ENCODE results near the gene MAP1LC3B2.

Gene MAP1LC3B2

DNA sequence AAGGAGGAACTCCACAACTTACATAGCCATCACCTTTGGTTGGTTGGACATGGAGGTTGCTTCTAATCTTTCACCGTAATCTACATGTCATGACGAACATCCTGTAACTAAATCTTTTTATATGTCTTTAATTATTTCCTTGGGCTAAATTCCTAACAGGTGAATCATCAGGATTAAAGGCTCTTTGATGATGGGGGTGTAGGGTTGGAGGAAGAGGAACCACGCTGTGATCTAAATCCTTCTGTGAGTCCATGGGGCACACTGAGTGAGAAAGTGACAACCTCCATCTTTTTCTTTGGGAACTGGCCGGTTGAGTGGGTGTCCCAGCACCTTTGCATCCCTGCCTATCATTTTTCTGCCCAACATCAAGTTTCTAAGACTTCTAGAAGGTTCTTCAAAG, 31.1 kb upstream of the MAP1LC3B2 start:
- TF ChIP-seq, protein P1, sequence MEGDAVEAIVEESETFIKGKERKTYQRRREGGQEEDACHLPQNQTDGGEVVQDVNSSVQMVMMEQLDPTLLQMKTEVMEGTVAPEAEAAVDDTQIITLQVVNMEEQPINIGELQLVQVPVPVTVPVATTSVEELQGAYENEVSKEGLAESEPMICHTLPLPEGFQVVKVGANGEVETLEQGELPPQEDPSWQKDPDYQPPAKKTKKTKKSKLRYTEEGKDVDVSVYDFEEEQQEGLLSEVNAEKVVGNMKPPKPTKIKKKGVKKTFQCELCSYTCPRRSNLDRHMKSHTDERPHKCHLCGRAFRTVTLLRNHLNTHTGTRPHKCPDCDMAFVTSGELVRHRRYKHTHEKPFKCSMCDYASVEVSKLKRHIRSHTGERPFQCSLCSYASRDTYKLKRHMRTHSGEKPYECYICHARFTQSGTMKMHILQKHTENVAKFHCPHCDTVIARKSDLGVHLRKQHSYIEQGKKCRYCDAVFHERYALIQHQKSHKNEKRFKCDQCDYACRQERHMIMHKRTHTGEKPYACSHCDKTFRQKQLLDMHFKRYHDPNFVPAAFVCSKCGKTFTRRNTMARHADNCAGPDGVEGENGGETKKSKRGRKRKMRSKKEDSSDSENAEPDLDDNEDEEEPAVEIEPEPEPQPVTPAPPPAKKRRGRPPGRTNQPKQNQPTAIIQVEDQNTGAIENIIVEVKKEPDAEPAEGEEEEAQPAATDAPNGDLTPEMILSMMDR (IDR thresholded peaks at IDR 0.05; ENCODE audit: low read depth, low read length, missing control alignments), result no peak
- Histone ChIP-seq H3K27me3 (replicated peaks) (no peaks in the 10 kb centered on the region), H3K36me3 (replicated peaks) (no peaks in the 10 kb centered on the region), H3K27ac (peak overlapping the region; percentile 40), H3K4me3 (ENCODE audit: low read depth, low read length) (no peak overlapping the region)
- DNase-seq, result no peak
- in situ Hi-C loops (cut with HindIII; ENCODE audit: low pct_ligation_motif_present, low sequenced_read_pairs), result no loop called here

DNA sequence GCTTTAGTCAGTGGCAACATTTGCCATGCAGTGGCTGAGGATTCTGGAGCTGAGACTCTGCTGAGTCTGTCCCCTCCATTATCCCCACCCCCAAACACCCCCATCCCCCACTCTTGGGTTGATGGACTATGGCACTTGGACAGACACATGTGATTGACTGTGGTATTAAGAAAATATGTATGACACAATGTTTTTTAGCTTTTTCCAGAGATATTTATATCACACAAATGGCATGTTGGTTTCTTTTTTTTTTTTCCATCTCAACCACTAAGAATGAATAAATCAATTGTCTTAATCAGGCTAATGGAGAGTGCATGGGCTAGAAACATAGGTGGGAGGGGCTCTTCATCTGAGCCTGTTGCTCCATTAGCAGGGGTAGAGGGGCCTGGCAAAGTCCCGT, 30.7 kb upstream of the MAP1LC3B2 start:
- no peak for DNase-seq
- TF ChIP-seq, protein P1 (IDR thresholded peaks at IDR 0.05; ENCODE audit: low read depth, low read length, missing control alignments), result no peak
- no peaks in the 10 kb centered on the region for H3K36me3 ChIP-seq (replicated peaks)
- in situ Hi-C loops (cut with HindIII; ENCODE audit: low pct_ligation_motif_present, low sequenced_read_pairs), result no loop called here
- H3K4me3 ChIP-seq (ENCODE audit: low read depth, low read length), result no peak overlapping the region
- peak overlapping the region; percentile 40 for H3K27ac ChIP-seq
- H3K27me3 ChIP-seq (replicated peaks), result no peaks in the 10 kb centered on the region

DNA sequence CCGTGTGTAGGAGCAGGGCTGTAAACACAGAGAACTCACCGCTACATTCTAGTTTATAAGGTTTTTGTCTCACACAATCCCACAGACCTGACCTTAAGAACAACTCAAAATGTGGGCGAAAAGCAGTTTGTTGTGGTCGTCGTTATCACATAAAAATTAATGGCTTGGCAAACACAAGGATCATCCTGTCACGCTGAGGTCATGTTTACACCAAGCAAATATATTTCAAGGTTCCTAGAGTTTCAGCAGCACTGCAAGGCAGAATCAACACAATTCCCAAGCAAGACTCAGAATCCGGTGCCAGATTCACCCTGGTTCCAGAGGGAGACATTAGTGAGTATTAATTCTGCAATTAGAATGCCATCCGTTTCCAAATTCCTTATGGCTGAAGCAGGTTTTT, 30.1 kb upstream of the MAP1LC3B2 start:
- Histone ChIP-seq H3K27ac (no peak overlapping the region), H3K4me3 (ENCODE audit: low read depth, low read length) (no peak overlapping the region), H3K36me3 (replicated peaks) (no peaks in the 10 kb centered on the region), H3K27me3 (replicated peaks) (no peaks in the 10 kb centered on the region)
- TF ChIP-seq, protein P1 (IDR thresholded peaks at IDR 0.05; ENCODE audit: low read depth, low read length, missing control alignments), result no peak
- in situ Hi-C loops (cut with HindIII; ENCODE audit: low pct_ligation_motif_present, low sequenced_read_pairs), result no loop called here
- DNase-seq, result peak; percentile 33

DNA sequence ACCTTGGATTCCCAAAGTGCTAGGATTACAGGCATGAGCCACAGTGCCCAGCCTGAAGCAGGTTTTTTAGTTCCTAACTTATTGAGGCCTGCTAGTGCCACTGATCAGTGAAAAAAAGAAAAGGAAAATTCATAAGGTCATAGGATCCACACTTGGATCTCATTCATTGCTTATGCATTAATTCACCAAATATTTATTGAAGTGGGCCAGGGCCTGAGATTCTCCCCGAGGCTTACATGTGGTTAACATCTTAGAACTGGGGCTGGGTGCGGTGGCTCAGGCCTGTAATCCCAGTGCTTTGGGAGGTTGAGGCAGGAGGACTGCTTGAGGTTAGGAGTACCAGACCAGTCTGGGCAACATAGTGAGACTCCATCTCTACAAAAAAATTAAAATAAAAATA, 29.5 kb upstream of the MAP1LC3B2 start:
- H3K36me3 ChIP-seq (replicated peaks), result no peaks in the 10 kb centered on the region
- H3K27ac ChIP-seq, result no peak overlapping the region
- H3K4me3 ChIP-seq (ENCODE audit: low read depth, low read length), result no peak overlapping the region
- in situ Hi-C loops (cut with HindIII; ENCODE audit: low pct_ligation_motif_present, low sequenced_read_pairs), result no loop called here
- DNase-seq, result no peak
- H3K27me3 ChIP-seq (replicated peaks), result no peaks in the 10 kb centered on the region
- TF ChIP-seq, protein P1 (IDR thresholded peaks at IDR 0.05; ENCODE audit: low read depth, low read length, missing control alignments), result no peak

DNA sequence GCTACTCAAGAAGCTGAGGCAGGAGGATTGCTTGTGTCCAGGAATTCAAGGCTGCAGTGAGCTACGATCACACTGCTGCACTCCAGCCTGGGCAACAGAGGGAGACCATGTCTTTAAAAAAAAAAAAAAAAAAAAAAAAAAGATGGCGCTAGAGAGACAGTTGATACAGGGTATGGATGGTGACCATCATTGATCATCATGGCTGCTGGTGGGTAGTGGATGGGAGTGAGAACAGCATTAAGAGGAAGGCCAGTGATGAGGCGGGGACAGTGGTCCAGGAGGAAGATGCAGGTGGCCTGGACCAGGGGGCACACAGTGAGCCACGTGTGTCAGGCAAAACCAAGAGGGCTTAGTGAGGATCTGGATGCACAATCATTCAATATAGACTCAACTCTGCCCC, 26.8 kb upstream of the MAP1LC3B2 start:
- H3K4me3 ChIP-seq (ENCODE audit: low read depth, low read length), result no peak overlapping the region
- H3K27me3 ChIP-seq (replicated peaks), result no peaks in the 10 kb centered on the region
- H3K36me3 ChIP-seq (replicated peaks), result no peaks in the 10 kb centered on the region
- H3K27ac ChIP-seq, result no peak overlapping the region
- DNase-seq, result no peak
- TF ChIP-seq, protein P1 (IDR thresholded peaks at IDR 0.05; ENCODE audit: low read depth, low read length, missing control alignments), result no peak
- in situ Hi-C loops (cut with HindIII; ENCODE audit: low pct_ligation_motif_present, low sequenced_read_pairs), result no loop called here

DNA sequence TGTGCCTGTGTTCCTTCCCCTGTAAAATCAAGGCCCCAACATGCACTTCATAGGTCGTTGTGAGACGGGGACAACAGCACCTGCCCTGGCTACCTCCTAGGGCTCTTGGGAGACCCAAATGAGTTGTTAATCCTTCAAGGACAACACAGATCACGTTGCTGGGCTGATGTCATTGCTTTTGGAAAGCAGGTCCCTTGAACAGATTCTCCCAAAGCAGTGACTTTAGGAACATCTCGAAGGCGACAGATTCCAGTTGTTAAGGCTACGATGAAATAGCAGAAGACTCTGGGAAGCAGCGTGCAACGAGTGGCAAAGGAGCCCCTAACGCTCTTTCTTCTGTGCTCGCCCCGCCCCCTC, 26.2 kb upstream of the MAP1LC3B2 start:
- no peaks in the 10 kb centered on the region for H3K36me3 ChIP-seq (replicated peaks)
- DNase-seq, result no peak
- TF ChIP-seq, protein P1 (IDR thresholded peaks at IDR 0.05; ENCODE audit: low read depth, low read length, missing control alignments), result no peak
- H3K4me3 ChIP-seq (ENCODE audit: low read depth, low read length), result peak overlapping the region; percentile 34
- no peak overlapping the region for H3K27ac ChIP-seq
- in situ Hi-C loops (cut with HindIII; ENCODE audit: low pct_ligation_motif_present, low sequenced_read_pairs), result no loop called here
- H3K27me3 ChIP-seq (replicated peaks), result no peaks in the 10 kb centered on the region

Measured in brain microvascular endothelial cell (primary cell).